Hair follicle dermal papilla cell (primary cell): ENCODE measurements around the gene FLOT1. TPM values are rescaled to one million over a fixed set of nuclear protein-coding genes. Genes with fewer than 3 reads are reported as not detected.

ENCODE experiments used
- small RNA-seq: library from RNA; depleted of rRNA; stranded (forward); fragments of <200 nt; gene quantifications from one replicate; pipeline ENCODE3, GENCODE V24; 2012
- total RNA-seq: library from RNA; depleted of rRNA; stranded (reverse); fragments of >200 nt; gene quantifications from 2 replicates; pipeline ENCODE4 v1.2.3, GENCODE V29; 2012

FLOT1 gene
- 125 and 132 TPM in 2 replicates for total RNA-seq

GRCh38 chr6:30742316-30743098 is at the start of gene FLOT1:
Gene FLOT1, minus strand, starts transcription at chr6:30742687. Its CDS starts 498 bp downstream, at chr6:30742189.

GRCh38 chr6:30744054-30744805 is 1.7 kb upstream of the FLOT1 start, which contains the start of gene IER3:
Gene IER3, minus strand, starts transcription at chr6:30744547. Its CDS starts 29 bp downstream, at chr6:30744518.

GRCh38 chr6:30719791-30720737 is 22.4 kb downstream of the FLOT1 start, which contains the start of gene TUBB:
Gene TUBB, plus strand, starts transcription at chr6:30720352. Its CDS starts 155 bp downstream, at chr6:30720507.

GRCh38 chr6:30717129-30717844 is 25.2 kb downstream of the FLOT1 start, which contains the start of gene MDC1:
Gene MDC1, minus strand, starts transcription at chr6:30717281. Its CDS starts 2,106 bp downstream, at chr6:30715175.

GRCh38 chr6:30690403-30691207 is 51.9 kb downstream of the FLOT1 start, which contains the start of gene NRM:
Gene NRM, minus strand, starts transcription at chr6:30690984. Its CDS starts 10 bp downstream, at chr6:30690974.

GRCh38 chr6:30686009-30686907 is 56.2 kb downstream of the FLOT1 start, which contains the start of gene PPP1R18:
Gene PPP1R18, minus strand, starts transcription at chr6:30686645. Its CDS starts 627 bp downstream, at chr6:30686018.

Small RNAs within 50 kb of the gene (small RNA-seq; reads per million reads assigned to genes)
- gene RF00019 (not detected), gene RN7SL353P (not detected)

Other genes starting within 250 kb of the FLOT1 start
- 48.4 and 59.3 TPM in 2 replicates for gene GNL1, start 186.2 kb downstream of the FLOT1 start, total RNA-seq
- 7.2 and 8.8 TPM in 2 replicates for gene PRR3, start 185.4 kb downstream of the FLOT1 start, total RNA-seq
- 42.2 and 46.0 TPM in 2 replicates for gene ABCF1, start 171.2 kb downstream of the FLOT1 start, total RNA-seq
- gene PPP1R10, start 125.4 kb downstream of the FLOT1 start, total RNA-seq: 26.8 and 34.5 TPM in 2 replicates
- 70.2 and 80.8 TPM in 2 replicates for gene MRPS18B, start 124.8 kb downstream of the FLOT1 start, total RNA-seq
- gene ATAT1, start 115.8 kb downstream of the FLOT1 start, total RNA-seq: 3.2 and 5.1 TPM in 2 replicates
- gene C6orf136, start 95.6 kb downstream of the FLOT1 start, total RNA-seq: 3.3 and 4.2 TPM in 2 replicates
- gene DHX16, start 69.7 kb downstream of the FLOT1 start, total RNA-seq: 26.4 and 29.7 TPM in 2 replicates
- 95.6 and 113 TPM in 2 replicates for gene PPP1R18, start 56.0 kb downstream of the FLOT1 start, total RNA-seq
- gene NRM, start 51.7 kb downstream of the FLOT1 start, total RNA-seq: 2.9 and 5.1 TPM in 2 replicates
- gene MDC1, start 25.4 kb downstream of the FLOT1 start, total RNA-seq: 6.5 and 8.5 TPM in 2 replicates
- 662 and 771 TPM in 2 replicates for gene TUBB, start 22.3 kb downstream of the FLOT1 start, total RNA-seq
- gene IER3, start 1.9 kb upstream of the FLOT1 start, total RNA-seq: 50.6 and 67.5 TPM in 2 replicates
- 13.8 and 15.5 TPM in 2 replicates for gene DDR1, start 141.8 kb upstream of the FLOT1 start, total RNA-seq
- 10.1 and 11.8 TPM in 2 replicates for gene GTF2H4, start 165.5 kb upstream of the FLOT1 start, total RNA-seq
- 21.7 and 24.8 TPM in 2 replicates for gene VARS2, start 171.6 kb upstream of the FLOT1 start, total RNA-seq
- gene SFTA2, start 189.5 kb upstream of the FLOT1 start, total RNA-seq: not detected in 2 replicates
- not detected in 2 replicates for gene MUCL3, start 198.3 kb upstream of the FLOT1 start, total RNA-seq
- not detected in 2 replicates for gene MUC21, start 241.0 kb upstream of the FLOT1 start, total RNA-seq